ENCODE data around the gene TGFA. TPM values are rescaled to one million over a fixed set of nuclear protein-coding genes. Genes with fewer than 3 reads are reported as not detected.
A peak's percentile ranks its signal among the peaks of the same experiment; 100 is the strongest.

TGFA gene
- total RNA-seq, 1 experiment from 2014 or later = 50.1 TPM

- Histone ChIP-seq H4K20me1 (ENCODE audit: insufficient read depth) (no peaks in the 10 kb centered on the region), H2AFZ (ENCODE audit: low read depth, low read length, poor library complexity, severe bottlenecking) (no peak overlapping the region), H3K9me3 (ENCODE audit: control insufficient read depth in 1 of 2, insufficient read depth in 1 of 2, low read depth in 1 of 2, low read length in 2 of 2) (no peaks in the 10 kb centered on the region), H3K9me2 (ENCODE audit: insufficient read depth) (no peaks in the 10 kb centered on the region), H3K79me2 (ENCODE audit: insufficient read depth, low read length) (peaks cover 87% of the 10 kb centered on the region), H3K4me2 (ENCODE audit: low read length) (peak overlapping the region; percentile 85), H3K27me3 (ENCODE audit: insufficient read depth, low read length) (no peaks in the 10 kb centered on the region), H3K36me3 (ENCODE audit: control insufficient read depth in 1 of 2, insufficient read depth in 2 of 2, low read length in 2 of 2) (no peaks in the 10 kb centered on the region), H3K4me1 (ENCODE audit: control insufficient read depth in 1 of 2, insufficient read depth in 2 of 2, low read length in 2 of 2) (peaks cover 44 to 87% of the 10 kb centered on the region in 2 experiments), H3K9ac (ENCODE audit: low read length) (peak overlapping the region; percentile 61), H3K4me3 (replicated peaks in 1 of 2; ENCODE audit: low read depth in 1 of 2, low read length in 2 of 2) (no peak overlapping the region), H3K27ac (ENCODE audit: low read depth, low read length) (peak overlapping the region; percentile 81; the same call in 1 of the 2 replicates)
- ChIA-PET RAD21 (ENCODE audit: low non-redundant PET in 1 of 2, low total read pairs in 2 of 2, uncharacterized antibody in 2 of 2, unreplicated experiment in 2 of 2) (no interaction called here), POLR2A (no interaction called here), CTCF (no interaction called here)
- no TSS peak for BruUV-seq (replicated peaks)
- TF ChIP-seq EZH2phosphoT487 (IDR thresholded peaks at IDR 0.05; ENCODE audit: borderline replicate concordance) (no peak), ELF1 (IDR thresholded peaks at IDR 0.05; ENCODE audit: borderline replicate concordance, low read depth) (no peak), RAD21 (IDR thresholded peaks at IDR 0.05; ENCODE audit: low read depth) (no peak), REST (IDR thresholded peaks at IDR 0.05; ENCODE audit: low read depth) (no peak), TCF7L2 (IDR thresholded peaks at IDR 0.05; ENCODE audit: borderline replicate concordance, extremely low read depth, insufficient read depth, insufficient read length) (no peak), ZNF274 (IDR thresholded peaks at IDR 0.05; ENCODE audit: low read depth, low read length) (no peak), ZBTB33 (IDR thresholded peaks at IDR 0.05; ENCODE audit: extremely low read depth, insufficient replicate concordance, low read length) (no peak), SRF (IDR thresholded peaks at IDR 0.05; ENCODE audit: low read depth) (no peak), ZFX (IDR thresholded peaks at IDR 0.05) (no peak), CBX3 (IDR thresholded peaks at IDR 0.05; ENCODE audit: low read depth) (no peak), JUND (IDR thresholded peaks at IDR 0.05) (no peak), SIN3A (IDR thresholded peaks at IDR 0.05; ENCODE audit: low read depth) (no peak), POLR2AphosphoS5 (IDR thresholded peaks at IDR 0.05; ENCODE audit: low read depth, low read length) (no peak), YY1 (IDR thresholded peaks at IDR 0.05; ENCODE audit: extremely low read depth, insufficient replicate concordance, low read depth, low read length) (no peak), EGR1 (IDR thresholded peaks at IDR 0.05; ENCODE audit: low read depth) (no peak)
- no peak for DNase-seq (ENCODE audit: low read depth, low spot score)
- ATAC-seq = no peak
- intact Hi-C loops (cut with micrococcal nuclease) = no loop called here
Measured at GRCh38 chr2:70526126-70526525, 27.5 kb downstream of the TGFA start.

Measured in HCT116 (cell line).